Measurements from ENCODE around the gene ASB7. TPM values are rescaled to one million over a fixed set of nuclear protein-coding genes. Genes with fewer than 3 reads are reported as not detected.

The ASB7 gene
- total RNA-seq, 2 donors from 2014 or later = 35.7 TPM

DNA sequence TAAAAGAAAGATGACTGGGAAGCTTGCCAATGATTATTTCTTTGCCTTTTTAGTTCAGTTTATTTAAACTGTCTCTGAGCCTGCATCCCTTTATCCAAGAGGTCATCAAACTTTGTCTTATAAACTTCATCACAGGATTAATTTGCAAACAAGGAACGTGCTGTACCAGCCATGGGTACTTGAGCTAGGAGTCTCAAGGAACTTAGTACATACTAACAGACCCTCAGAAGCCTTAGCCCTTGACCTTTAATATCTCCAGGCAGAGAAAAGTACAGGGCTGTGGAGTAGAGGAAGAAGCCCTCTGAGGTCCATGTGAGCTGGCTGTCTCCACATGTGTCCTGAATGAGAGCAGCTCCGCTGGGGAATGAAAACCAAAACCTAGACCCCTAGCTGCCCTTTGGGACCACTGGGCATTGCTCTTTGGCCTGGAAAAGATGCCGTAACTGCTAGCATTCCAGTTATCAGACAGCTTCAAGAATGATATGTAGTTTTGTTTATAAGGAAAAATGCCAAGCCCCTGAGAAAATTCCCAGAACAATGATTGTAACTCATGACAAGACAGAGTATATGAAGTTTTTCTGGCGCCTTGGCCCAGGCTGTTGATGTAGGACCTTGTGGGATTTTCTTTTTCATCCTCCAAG, 92.1 kb downstream of the ASB7 start:
- H3K9me3 Mint-ChIP-seq = peaks cover 3 to 11% of the 10 kb centered on the region in 2 donors
- peaks cover 0 to 2% of the 10 kb centered on the region in 2 donors for H3K36me3 Mint-ChIP-seq (ENCODE audit: insufficient read depth in 2 of 2)
- peaks cover 47% of the 10 kb centered on the region for H3K27me3 Mint-ChIP-seq (ENCODE audit: low read depth)
- H3K4me3 Mint-ChIP-seq = no peak overlapping the region
- ATAC-seq (replicated peaks in 1 of 2) (no peak), DNase-seq (no peak)
- H3K4me1 Mint-ChIP-seq (ENCODE audit: low read depth) = no peaks in the 10 kb centered on the region
- H3K27ac Mint-ChIP-seq = no peak overlapping the region

DNA sequence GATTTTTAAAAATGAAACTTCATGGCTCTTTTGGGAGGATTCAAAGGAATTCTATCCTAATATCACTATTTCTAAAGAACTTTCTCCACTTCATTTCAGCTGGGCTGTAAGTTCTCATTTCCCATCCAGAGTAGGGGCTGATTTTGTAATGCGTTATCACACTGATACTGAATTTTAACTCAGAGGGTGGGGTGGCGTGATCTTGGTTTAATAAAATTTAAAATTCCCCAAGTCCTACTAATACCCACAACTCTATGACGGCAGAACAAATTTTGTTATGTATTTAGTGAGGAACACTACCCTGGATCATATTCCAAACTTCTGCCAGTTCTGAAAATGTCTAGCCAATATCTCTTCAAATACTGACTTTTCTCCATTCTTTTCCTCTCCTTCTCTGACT, 92.7 kb downstream of the ASB7 start:
- H3K27me3 Mint-ChIP-seq (ENCODE audit: low read depth) = peaks cover 49% of the 10 kb centered on the region
- H3K4me1 Mint-ChIP-seq (ENCODE audit: low read depth) = no peaks in the 10 kb centered on the region
- DNase-seq = no peak
- H3K4me3 Mint-ChIP-seq = no peak overlapping the region
- ATAC-seq (replicated peaks in 1 of 2) = no peak
- H3K9me3 Mint-ChIP-seq = peaks cover 3 to 11% of the 10 kb centered on the region in 2 donors
- H3K36me3 Mint-ChIP-seq (ENCODE audit: insufficient read depth in 2 of 2) = peaks cover 0 to 2% of the 10 kb centered on the region in 2 donors
- H3K27ac Mint-ChIP-seq = no peak overlapping the region

DNA sequence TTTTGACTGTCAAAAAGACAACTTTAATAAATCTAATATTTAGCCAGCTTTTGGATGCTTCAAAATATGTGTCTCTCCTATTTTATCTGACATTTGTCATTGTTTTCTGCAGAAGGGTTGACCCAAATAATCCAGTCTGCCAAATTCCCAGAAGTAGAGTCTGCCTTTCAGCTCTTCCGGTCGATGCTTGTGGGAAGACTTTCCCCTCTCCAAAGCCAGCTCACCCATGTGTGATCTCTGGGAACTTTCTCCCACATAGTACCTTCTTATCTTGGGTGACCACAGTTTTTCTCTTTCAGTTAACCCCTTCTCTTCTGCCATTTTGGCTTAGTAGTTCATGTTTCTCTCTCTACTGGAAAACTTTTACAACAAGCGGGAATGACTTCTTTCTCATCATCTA, 94.1 kb downstream of the ASB7 start:
- DNase-seq (no peak), ATAC-seq (replicated peaks in 1 of 2) (no peak)
- no peaks in the 10 kb centered on the region for H3K4me1 Mint-ChIP-seq (ENCODE audit: low read depth)
- no peak overlapping the region for H3K4me3 Mint-ChIP-seq
- H3K9me3 Mint-ChIP-seq = peaks cover 3 to 11% of the 10 kb centered on the region in 2 donors
- peak overlapping the region; percentile 27 for H3K27ac Mint-ChIP-seq
- H3K36me3 Mint-ChIP-seq (ENCODE audit: insufficient read depth in 2 of 2) = peaks cover 0 to 2% of the 10 kb centered on the region in 2 donors
- H3K27me3 Mint-ChIP-seq (ENCODE audit: low read depth) = peaks cover 61% of the 10 kb centered on the region

Other genes starting within 250 kb of the ASB7 start
- gene CERS3, start 73.6 kb upstream of the ASB7 start, total RNA-seq = 1 to 10 TPM in 1 of 2 donors, under 1 TPM in 1; 0.22 to 2.2 TPM
- gene LINS1, start 405 bp upstream of the ASB7 start, total RNA-seq = 10 to 100 TPM; 41.6 to 51.2 TPM

Data from activated T-cell treated with anti-CD3 and anti-CD28 coated beads, Interleukin-2, amount 50 U/mL, for 72 hours (primary cell).